ENCODE data around the gene TRDN. TPM values are rescaled to one million over a fixed set of nuclear protein-coding genes. Genes with fewer than 3 reads are reported as not detected.

TRDN gene
- total RNA-seq, 1 donor from 2014 or later: not detected

DNA sequence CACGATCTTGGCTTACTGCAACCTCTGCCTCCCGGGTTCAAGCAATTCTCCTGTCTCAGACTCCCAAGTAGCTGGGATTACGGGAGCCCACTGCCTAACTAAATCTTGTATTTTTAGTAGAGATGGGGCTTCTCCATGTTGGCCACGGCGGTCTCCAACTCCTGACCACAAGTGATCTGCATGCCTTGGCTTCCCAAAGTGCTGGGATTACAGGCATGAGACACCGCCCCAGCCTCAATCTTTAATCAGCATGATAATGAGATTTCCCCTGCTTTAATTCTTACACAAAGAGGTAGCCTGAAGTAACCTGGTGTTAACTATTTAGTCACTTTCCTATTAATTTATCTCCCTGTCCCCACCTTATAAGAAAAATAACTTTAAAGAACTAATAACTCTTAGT lies 31.3 kb upstream of the TRDN start:
- no peaks in the 10 kb centered on the region for H3K9me3 ChIP-seq
- H3K4me1 ChIP-seq: no peaks in the 10 kb centered on the region
- TF ChIP-seq, protein P1, sequence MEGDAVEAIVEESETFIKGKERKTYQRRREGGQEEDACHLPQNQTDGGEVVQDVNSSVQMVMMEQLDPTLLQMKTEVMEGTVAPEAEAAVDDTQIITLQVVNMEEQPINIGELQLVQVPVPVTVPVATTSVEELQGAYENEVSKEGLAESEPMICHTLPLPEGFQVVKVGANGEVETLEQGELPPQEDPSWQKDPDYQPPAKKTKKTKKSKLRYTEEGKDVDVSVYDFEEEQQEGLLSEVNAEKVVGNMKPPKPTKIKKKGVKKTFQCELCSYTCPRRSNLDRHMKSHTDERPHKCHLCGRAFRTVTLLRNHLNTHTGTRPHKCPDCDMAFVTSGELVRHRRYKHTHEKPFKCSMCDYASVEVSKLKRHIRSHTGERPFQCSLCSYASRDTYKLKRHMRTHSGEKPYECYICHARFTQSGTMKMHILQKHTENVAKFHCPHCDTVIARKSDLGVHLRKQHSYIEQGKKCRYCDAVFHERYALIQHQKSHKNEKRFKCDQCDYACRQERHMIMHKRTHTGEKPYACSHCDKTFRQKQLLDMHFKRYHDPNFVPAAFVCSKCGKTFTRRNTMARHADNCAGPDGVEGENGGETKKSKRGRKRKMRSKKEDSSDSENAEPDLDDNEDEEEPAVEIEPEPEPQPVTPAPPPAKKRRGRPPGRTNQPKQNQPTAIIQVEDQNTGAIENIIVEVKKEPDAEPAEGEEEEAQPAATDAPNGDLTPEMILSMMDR (IDR thresholded peaks at IDR 0.05): no peak
- no peaks in the 10 kb centered on the region for H3K27me3 ChIP-seq
- H3K27ac ChIP-seq: no peak overlapping the region
- H3K4me3 ChIP-seq: no peak overlapping the region
- H3K36me3 ChIP-seq: no peaks in the 10 kb centered on the region
- intact Hi-C loops (cut with DNase I): no loop called here
- DNase-seq (ENCODE audit: low spot score in 2 of 2): no peak

DNA sequence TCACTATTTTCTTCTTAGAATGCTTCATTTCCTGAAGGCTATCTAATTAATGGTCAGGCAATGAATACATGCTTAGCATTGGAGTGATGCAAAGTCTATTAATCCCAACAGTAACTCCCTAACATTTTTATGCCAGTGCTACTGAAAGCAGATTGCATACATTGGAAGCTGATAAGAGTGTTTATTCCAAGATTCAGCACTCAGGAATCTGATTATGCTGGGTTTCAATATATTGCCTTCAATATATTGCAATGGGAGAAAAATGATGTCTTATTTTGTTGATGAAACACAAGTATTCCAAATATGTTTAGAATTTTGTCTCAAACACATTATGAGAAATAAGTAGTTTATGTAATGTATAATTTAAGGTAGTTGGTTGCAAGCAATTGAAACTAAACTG lies 26.7 kb upstream of the TRDN start:
- no peaks in the 10 kb centered on the region for H3K4me1 ChIP-seq
- no peaks in the 10 kb centered on the region for H3K27me3 ChIP-seq
- H3K9me3 ChIP-seq: no peaks in the 10 kb centered on the region
- no peak overlapping the region for H3K27ac ChIP-seq
- intact Hi-C loops (cut with DNase I): no loop called here
- TF ChIP-seq, protein P1 (IDR thresholded peaks at IDR 0.05): no peak
- no peak overlapping the region for H3K4me3 ChIP-seq
- H3K36me3 ChIP-seq: no peaks in the 10 kb centered on the region
- DNase-seq (ENCODE audit: low spot score in 2 of 2): no peak

DNA sequence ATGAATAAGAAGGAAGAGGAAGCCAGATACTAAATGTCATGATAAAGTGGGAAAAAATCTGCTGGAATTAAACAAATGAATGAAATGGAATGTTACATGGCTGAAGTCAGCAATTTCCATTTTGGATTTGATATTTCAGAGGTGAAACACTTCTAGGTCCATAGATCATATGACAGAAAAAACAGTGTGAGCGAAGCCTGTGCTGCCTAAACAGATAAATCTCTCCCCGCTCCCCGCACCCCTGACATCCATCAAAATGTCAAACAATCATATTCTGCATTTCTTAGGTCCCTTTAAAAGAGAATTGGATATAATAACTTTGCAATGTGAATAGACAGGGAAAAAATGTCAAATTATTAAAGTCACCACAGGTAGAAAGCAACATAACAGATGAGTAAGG lies 26.0 kb upstream of the TRDN start:
- DNase-seq (ENCODE audit: low spot score in 2 of 2): no peak
- Histone ChIP-seq H3K4me1 (no peaks in the 10 kb centered on the region), H3K4me3 (no peak overlapping the region), H3K27ac (no peak overlapping the region), H3K27me3 (no peaks in the 10 kb centered on the region), H3K9me3 (no peaks in the 10 kb centered on the region), H3K36me3 (no peaks in the 10 kb centered on the region)
- TF ChIP-seq, protein P1 (IDR thresholded peaks at IDR 0.05): no peak
- intact Hi-C loops (cut with DNase I): no loop called here

DNA sequence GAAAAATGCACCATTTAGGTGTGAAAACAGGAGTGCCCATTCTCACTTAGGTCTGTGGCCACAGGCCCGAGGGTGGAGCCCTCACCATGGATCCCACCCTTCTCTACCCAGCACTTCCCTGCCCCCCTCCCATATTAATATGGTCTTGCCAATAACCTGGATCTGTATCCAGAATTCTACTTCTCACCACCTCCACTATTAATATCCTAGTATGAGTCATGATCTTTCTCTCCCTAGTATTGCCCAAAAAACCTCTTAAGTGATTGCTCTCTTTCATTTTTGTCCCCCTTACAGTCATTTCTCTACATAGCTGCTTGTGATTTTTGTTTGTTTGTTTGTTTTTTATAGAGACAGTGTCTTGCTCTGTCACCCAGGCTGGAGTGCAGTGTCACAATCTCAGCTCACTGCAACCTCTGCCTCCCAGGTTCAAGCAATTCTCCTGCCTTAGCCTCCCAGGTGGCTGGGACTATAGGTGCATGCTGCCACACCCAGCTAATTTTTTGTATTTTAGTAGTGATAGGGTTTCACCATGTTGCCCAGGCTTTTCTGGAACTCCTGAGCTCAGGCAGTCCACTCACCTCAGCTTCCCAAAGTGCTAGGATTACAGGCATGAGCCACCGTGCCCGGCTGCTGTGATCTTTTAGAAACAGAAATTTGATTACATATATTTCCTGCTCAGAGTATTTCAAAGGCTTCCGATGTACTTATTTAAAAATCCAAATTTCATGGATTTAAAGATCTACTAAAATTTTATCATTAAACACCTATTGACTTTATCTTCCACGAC lies 24.5 kb upstream of the TRDN start:
- intact Hi-C loops (cut with DNase I): no loop called here
- H3K27ac ChIP-seq: no peak overlapping the region
- TF ChIP-seq, protein P1 (IDR thresholded peaks at IDR 0.05): no peak
- no peaks in the 10 kb centered on the region for H3K9me3 ChIP-seq
- H3K27me3 ChIP-seq: no peaks in the 10 kb centered on the region
- H3K4me3 ChIP-seq: no peak overlapping the region
- no peaks in the 10 kb centered on the region for H3K36me3 ChIP-seq
- no peak for DNase-seq (ENCODE audit: low spot score in 2 of 2)
- no peaks in the 10 kb centered on the region for H3K4me1 ChIP-seq

DNA sequence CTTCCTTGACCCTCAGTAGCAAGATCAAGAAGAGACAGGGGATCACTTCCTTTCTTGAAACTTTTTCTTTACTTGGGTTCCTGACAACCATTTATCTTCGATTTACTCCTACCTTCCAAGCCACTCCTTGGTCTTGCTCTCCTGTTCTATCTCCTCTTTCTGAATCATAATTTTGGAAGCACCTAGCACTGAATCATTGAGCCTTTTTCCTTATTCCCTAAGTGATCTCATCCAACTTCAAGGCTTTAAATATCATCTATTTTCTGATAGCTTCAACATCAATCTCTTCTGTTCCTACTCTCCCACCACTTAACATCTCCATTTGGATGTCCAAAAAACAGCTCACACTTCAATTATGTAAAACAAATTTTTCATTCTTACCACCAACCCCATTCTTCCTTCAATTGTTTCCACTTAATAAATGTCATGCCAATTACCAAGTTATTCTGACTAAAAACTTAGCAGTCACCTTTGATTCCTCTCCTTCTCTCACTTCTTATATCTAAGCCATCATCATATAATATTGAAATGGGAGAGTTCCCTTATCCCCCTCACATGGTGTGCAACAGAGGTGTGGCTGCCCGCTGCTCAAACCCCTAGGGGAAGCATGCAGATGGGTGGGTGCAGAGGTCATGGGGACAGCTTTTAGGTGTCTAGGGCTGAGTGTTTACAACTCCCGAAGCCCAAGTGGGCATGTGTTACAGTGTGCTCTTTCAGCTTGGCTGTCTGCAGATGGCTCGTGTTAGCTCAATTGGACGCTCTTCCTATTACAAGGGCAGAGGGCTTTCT lies 23.4 kb upstream of the TRDN start:
- Histone ChIP-seq H3K4me3 (no peak overlapping the region), H3K9me3 (no peaks in the 10 kb centered on the region), H3K36me3 (no peaks in the 10 kb centered on the region), H3K27me3 (no peaks in the 10 kb centered on the region), H3K27ac (no peak overlapping the region), H3K4me1 (no peaks in the 10 kb centered on the region)
- intact Hi-C loops (cut with DNase I): no loop called here
- DNase-seq (ENCODE audit: low spot score in 2 of 2): no peak
- TF ChIP-seq, protein P1 (IDR thresholded peaks at IDR 0.05): no peak

Measured in ascending aorta (tissue), 2 donors.